CD4-positive, alpha-beta T cell treated with Interleukin-21 for 1 hour (primary cell): Measurements from ENCODE around the gene AATF.
"Not testable (repeated sequence)": the region's sequence is repeated elsewhere in the genome, so short reads cannot be mapped to it uniquely, and the experiment has no call there.

Experiments used
- DNase-seq: peaks from one replicate; pipeline ENCODE4 v3.0.0-alpha.2; 2020

The AATF gene

DNA sequence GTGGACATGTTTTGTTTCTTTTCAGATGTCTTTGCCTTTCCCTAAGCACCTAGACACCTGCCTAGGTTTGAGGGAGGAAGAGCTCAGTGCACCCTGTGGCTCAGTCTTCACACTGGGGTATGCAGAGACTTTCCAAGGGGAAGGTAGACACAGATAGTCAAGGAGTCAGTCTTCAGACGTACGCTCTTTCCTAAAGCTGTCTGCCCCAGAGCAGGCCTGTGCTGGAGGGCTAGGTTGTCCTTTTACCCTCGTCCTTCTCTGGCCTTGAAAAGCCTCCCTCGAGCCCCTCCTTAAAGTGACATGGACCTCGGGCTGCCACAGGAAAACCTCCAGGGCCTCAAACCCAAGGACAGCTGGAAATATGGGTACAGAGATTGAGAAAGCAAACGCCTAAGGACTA is 103.7 kb downstream of the AATF start:
- DNase-seq = no peak

- DNase-seq = no peak
Observed at GRCh38 chr17:37054894-37055293, 106.1 kb downstream of the AATF start.

GRCh38 chr17:37056622-37057021 is 107.9 kb downstream of the AATF start:
- no peak for DNase-seq

GRCh38 chr17:37059493-37059892 is 110.7 kb downstream of the AATF start:
- no peak for DNase-seq

DNA sequence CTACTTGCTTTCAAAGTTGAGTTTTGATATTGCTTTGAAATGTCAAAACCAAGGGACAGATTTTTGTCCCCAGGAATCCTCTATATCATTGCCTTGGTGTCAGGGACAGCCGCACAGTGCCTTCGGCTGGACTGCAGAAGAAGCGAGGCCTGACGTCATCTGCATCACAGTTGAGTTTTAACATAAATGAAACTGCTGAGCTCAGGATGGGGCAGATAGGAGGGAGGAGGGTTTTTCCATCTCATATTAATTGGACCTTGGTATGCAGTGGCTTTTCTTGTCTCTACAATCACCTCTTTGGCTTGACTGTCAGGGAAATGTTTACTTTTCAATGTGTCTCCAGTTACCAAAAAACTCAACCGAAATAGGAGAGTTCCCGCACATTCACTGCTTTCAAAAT is 111.3 kb downstream of the AATF start:
- no peak for DNase-seq

DNA sequence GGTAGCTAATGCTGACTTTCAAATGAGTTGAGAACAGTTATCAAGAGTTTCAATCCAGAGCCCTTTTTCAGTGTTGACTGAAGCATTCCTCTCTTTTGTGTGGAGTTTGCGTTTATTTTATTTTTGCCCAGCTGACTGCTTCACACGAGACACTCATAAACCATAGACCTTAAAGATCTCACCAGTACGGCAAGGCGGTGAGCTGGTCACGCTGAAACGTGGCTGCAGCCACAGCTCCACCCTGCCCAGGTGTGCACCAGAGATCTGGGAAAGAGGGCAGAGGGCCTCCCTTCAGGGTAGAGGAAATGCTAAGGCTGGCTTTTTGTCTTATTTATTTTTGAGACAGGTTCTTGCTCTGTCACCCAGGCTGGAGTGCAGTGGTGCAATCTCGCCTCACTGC is 112.2 kb downstream of the AATF start:
- no peak for DNase-seq

DNA sequence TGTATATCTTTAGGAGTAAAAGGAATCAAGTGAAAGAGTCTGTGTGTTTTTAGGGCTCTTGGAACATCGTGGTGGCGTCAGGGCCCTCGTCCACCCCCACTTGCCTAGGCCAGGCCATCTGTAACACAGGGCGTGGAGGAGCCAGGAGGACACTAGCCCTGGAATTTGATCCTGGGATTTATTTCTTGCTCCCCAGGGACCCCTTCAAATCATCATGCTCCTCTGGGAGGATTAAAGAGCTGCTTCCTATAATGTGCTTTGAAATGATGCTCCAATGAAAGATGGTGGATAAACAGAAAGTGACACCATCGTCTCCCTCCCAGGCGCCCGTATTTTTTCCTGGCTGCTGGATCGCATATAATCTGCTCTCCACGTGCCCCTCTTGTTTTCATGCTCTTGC is 113.3 kb downstream of the AATF start:
- DNase-seq = no peak

DNA sequence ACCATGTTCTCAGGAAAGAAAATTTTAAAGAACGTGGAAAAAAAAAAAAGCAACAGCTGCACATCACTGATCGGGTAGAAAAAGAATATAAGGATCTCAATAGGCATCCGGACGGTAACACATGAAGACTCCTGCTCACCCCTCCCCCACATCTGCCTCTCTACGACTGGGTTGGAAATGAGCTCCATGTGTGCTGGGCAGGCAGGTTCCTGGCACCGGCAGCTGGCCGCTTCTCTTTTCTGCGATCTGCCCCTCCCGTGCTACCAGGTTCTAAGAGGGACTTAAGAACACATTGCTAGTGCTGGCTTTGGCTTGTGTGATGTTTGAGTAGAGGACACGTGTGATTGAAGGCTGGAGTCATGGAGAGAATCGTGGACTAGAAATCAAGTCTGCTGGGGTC is 115.5 kb downstream of the AATF start:
- no peak for DNase-seq

DNA sequence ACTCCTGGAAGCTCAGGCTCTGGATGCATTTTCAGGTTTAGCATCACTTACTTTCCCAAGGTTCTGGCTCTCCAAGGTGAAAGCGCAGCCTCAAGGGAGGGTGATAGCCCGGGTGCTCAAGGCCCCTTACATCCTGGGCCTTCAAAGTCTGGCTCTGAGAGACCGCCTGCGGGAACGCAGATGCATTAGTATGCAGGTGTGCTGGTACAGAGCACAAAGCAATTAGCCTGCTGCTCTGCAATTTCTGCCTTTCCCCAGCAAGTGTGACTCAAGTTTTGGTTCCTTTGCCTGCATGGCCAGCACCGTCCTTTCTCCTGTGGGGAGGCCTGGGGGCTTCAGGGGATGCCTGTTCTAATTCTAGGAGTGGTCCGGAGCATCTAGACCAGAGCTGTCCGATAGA is 116.2 kb downstream of the AATF start:
- no peak for DNase-seq

DNA sequence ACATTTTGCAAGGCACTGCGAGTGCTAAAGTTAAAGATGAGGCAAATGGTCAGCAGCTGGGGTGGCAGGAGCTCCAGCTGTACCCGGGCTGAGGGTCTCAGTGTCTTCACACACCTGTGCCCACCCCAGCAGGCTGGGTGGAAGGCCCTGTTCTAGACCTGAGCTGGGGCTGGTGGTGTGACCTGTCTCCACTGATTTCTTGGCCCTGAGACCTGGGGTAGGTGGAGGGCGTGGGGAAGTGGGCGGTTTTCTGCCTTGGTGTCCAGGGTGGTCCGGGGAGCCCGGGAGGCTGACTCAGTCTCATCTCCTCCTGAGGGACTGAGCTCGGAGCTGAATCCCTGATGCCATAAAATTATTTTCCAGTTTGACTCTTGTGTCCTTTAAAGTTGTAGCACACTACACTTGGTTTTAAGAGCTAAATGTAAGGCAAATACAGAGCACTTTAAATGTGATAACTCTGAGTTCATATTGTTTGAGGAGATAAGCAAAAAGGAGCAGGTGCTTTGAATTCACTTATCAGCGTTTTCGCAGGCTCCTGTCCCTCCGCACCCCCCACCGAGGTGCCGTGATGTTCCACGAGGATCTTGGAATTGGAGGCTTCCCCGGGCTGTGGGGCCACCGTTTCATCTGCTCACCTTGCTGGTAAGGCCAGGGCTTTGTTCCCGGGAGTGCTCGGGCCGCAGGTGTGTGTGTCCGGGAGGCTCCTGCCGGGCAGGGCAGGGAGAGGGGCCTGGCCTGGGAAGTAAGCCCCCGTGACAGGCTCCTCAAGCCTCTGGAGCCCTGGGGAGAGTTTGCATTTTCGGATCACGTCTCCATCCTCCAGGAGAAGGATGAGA is 117.0 kb downstream of the AATF start:
- no peak for DNase-seq

GRCh38 chr17:37066322-37067255 is 117.8 kb downstream of the AATF start:
- no peak for DNase-seq

DNA sequence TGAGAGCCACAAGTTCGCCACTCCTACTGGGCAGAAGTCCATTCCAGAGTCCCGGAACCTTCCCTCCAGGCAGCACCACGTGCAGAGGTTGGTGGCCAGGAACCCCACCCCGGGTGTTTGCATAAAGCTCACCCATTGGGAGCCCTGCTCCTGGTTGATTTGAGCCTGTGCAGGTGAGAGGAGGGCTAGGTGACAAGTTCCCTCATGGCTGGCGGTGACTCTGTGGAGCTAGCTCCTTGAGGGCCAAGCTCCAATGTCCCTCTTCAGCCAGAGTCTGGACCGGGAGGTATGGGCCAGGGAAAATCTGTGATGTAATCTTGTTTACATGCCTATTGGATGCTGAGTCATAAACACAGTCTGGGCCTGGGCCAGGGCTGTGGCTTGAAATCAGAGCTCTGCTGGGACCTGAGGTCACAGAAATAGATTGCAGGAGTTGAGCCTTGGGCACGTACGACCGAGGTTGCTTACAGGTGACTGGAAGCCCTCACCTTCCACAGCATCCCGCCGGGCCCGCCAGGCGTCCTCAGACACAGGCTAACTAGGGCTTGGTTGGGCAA is 118.9 kb downstream of the AATF start:
- no peak for DNase-seq

DNA sequence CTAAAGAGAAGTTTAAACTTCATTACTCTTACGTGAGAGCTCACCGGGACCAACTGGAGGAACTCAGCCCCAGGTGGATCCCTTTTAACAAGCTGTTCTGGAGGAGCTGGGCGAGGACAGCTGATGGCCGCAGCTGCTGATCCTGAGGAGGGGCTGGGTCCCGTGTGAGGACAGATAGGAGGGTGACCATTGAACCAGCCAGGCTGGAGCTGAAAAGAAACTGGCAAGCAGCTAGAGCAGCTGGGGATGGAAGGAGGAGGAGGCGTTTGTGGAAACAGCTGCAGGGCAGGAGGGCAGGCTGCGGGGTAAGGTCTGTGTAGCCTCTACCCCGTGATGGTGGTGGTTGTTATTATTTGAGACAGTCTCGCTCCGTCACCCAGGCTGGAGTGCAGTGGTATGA is 119.5 kb downstream of the AATF start:
- DNase-seq = no peak

DNA sequence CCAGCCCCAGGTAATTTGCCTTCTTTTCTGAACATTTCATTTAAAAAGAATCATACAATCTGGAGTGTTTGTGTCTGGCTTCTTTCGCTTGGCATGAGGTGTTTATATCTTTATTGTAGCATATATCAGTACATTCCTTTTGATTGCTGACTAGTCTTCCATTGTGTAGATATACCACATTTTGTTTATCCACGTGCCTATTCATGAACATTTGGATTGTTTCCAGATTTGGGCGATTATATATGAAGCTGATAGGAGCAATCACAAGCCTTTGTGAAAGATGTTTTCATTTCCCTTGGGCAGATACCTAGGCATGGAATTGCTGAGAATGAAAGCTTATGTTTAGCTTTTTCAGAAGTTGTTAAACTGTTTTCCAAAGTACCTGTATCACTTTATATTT is 120.3 kb downstream of the AATF start:
- DNase-seq = no peak

DNA sequence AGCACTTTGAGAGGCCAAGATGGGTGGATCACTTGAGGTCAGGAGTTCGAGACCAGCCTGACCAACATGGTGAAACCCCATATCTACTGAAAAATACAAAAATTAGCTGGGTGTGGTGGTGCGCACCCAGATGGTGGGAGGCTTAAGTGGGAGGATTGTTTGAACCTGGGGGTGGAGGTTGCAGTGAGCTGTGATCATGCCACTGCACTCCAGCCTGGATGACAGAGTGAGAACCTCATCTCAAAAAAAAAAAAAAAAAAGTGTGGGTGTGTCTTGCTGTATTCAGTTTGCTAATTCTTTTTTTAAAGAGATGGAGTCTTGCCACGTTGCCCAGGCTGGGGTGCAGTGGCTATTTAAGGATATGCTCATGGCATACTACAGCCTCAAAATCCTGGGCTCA is 124.7 kb downstream of the AATF start:
- not testable (repeated sequence) for DNase-seq

GRCh38 chr17:37079065-37079708 is 130.4 kb downstream of the AATF start:
- no peak for DNase-seq

DNA sequence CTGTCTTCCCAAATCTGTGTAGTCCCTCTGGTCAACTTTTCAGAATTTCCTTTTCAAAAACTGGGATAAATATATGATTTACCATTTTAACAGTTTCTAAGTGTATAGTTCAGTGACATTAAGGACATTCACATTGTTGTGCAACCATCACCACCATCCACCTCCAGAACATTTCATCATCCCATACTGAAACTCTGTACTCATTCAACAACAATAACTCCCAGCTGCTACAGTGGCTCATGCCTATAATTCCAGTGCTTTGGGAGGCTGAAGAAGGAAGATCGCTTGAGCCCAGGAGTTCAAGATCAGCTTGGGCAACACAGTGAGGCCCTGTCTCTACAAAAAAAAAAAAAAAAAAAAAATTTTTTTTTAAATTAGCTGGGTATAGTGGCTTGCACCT is 131.0 kb downstream of the AATF start:
- no peak for DNase-seq

DNA sequence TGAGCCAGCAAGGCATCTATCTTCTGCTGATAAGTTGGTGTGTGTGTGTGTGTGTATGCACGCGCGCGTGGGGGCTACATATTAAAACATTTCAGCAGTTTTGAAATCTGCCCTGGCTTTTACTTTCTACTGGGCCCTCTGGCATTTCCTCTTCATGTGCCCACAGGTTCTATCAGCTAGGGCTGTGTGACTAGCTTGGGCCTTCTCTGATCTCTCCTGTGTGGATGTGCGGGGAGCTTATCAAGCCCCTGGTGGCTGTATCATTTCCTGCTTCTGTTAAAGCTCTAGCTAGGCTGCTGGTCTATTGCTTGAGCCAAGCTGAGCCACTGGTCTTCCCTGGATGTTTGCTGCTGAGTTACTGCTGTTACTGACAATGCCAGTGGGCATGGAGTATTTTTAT is 132.5 kb downstream of the AATF start:
- DNase-seq = no peak

DNA sequence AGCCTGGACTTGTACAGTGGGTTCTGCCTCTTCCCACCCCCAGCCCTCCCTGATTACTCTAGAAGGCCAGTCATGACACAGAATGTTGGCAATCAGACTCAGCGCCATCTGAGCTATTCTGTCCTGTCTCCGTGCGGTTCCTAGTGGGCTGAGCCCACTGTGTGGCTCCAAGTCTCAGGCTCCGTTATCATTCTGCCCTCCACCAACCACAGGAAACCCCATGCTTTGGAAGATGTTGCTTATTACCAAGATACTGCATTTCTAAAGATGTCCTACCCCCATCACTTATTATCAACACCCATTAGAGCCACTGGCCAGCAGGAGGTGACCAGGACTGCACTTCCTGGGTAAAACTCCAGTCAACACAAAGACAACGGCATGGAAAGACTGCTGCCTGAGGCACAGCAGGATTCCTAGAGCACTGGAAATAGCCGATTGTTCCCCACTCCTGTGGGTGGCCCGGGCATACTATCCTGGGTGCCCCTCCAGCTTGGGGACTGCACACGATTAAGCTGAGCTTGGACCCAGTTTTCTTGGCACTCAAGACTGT is 133.6 kb downstream of the AATF start:
- no peak for DNase-seq

DNA sequence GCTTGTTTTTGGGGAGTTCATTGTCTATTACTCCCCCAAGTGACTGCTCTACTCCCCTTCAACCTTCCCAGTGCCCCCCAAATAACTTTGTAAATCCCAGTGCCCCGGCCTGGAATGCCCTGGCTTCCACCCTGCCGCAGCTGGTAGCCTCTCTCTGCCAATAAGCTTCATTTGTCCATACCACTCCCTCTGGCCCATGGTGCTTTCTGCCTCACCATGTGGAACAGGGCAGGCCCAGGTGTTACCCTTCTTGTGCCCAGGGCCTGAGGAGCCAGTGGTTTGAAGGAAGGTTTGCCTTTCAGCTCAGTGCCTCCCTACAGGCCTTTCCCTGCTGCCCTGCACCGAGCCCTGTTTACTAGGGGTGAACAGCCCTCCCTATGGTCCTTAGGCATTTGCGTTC is 134.2 kb downstream of the AATF start:
- no peak for DNase-seq

GRCh38 chr17:37083456-37083855 is 134.7 kb downstream of the AATF start:
- no peak for DNase-seq

DNA sequence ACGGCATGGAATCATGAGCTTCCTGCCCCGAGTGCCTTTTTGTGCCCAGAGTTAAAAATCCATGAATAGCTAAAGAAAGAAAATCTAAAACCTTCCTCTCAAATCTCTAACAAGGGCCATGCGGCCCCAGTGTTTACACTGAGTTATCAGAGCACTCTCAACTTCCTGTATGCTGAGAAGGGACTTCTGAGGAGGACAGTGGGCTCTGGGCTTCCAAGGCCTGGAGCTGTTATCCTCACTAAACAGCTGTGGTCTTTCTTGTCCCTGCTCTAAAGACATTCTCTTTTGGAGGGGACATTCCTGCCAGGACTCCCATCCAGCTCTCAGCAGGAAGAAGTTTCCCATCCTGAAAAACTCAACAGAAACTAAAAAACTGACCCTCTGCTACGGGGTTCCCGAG is 135.6 kb downstream of the AATF start:
- no peak for DNase-seq

GRCh38 chr17:37086334-37086733 is 137.6 kb downstream of the AATF start:
- no peak for DNase-seq
